ENCODE data around the gene E2F6. TPM values are rescaled to one million over a fixed set of nuclear protein-coding genes. Genes with fewer than 3 reads are reported as not detected.

Gene E2F6
- total RNA-seq, 4 donors from 2014 or later = 17.2 to 30.2 (median 22.9) TPM

DNA sequence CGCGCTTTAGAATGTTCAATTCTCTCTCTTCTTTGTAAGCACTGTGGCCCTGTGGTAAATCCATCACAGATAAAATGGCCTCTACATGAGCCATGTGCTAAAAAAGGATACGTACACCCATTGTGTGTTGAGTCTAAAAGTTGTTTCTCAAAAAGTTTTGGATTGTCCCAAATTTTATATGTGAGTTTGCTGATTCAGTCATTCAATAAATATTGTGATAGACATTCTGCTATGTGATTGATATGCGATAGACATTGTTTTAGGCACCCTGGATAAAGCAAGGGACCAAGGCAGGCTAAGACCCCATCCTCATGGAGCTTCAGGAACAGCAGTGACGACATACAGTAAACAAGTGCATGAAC lies 53.5 kb downstream of the E2F6 start:
- TF ChIP-seq, protein P1, sequence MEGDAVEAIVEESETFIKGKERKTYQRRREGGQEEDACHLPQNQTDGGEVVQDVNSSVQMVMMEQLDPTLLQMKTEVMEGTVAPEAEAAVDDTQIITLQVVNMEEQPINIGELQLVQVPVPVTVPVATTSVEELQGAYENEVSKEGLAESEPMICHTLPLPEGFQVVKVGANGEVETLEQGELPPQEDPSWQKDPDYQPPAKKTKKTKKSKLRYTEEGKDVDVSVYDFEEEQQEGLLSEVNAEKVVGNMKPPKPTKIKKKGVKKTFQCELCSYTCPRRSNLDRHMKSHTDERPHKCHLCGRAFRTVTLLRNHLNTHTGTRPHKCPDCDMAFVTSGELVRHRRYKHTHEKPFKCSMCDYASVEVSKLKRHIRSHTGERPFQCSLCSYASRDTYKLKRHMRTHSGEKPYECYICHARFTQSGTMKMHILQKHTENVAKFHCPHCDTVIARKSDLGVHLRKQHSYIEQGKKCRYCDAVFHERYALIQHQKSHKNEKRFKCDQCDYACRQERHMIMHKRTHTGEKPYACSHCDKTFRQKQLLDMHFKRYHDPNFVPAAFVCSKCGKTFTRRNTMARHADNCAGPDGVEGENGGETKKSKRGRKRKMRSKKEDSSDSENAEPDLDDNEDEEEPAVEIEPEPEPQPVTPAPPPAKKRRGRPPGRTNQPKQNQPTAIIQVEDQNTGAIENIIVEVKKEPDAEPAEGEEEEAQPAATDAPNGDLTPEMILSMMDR (IDR thresholded peaks at IDR 0.05; ENCODE audit: low read depth) = no peak

DNA sequence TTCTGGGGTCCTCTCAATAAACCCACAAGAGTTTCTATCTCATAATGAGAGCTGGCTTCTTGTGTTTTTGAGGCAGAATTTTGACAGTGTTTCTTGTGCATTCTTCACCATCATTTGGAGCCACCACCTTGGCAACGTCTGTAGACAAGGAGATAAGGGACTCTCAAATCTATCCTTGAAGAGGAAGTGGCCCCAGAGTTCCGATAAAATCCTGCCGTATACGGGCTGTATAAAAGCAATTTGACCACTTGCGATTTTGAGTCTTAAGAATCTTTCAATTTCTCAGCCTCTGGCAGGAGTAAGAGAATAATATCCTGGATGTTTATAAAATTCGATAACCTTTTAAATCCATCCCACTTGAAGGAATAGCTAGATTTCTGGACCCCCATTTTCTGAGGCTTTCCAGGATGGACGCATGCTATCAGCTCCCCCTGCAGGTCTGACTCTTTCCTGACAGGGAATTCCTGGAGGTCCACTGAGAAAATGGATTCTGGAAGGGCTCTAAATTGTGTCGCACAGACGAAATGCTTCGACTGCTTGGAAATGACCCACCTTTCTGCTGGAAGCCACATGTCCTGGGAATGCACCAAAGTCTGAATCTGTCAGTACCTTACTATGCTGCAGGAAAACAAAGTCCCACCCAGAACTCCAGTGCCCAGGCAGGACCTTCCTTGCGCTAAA lies 54.1 kb downstream of the E2F6 start:
- TF ChIP-seq, protein P1 (IDR thresholded peaks at IDR 0.05; ENCODE audit: low read depth) = no peak

DNA sequence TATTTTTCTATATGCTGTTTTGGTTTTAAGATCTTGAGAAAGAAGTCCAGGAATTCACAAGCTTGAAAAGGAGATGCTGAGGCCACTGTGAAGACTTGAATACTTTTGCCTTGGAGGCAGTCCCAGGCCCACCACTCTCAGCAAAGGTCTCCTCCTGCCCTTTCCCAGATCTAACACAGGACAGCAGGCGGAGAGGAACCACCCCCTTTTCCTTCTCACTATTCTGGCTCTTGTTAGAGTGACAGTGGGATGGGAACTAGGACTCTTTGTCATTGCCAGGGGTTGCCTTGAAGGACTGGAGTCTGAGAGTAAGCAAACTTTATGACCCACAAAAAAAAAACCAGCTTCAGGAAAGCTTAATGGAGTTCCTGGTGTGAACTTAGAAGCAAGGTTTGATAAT lies 54.7 kb downstream of the E2F6 start:
- TF ChIP-seq, protein P1 (IDR thresholded peaks at IDR 0.05; ENCODE audit: low read depth) = no peak

DNA sequence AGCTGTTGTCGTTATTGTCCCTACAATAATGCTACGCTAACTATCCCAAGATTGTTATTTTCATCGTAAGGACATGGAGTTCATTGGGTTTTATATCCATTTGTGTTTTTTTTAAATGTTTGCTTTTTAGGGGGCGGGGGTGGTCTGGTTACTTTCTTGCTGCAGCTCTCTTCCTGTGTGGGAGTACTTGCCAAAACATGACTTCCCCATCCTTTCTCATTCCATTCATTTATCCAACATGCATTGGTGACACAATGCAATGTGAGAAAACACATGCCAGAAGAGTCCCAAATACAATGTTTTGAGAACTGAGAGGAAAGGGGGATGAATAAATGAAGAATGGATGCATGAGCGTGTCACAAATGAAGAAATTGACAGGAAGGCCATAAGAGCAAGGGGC lies 55.9 kb downstream of the E2F6 start:
- TF ChIP-seq, protein P1 (IDR thresholded peaks at IDR 0.05; ENCODE audit: low read depth) = no peak

DNA sequence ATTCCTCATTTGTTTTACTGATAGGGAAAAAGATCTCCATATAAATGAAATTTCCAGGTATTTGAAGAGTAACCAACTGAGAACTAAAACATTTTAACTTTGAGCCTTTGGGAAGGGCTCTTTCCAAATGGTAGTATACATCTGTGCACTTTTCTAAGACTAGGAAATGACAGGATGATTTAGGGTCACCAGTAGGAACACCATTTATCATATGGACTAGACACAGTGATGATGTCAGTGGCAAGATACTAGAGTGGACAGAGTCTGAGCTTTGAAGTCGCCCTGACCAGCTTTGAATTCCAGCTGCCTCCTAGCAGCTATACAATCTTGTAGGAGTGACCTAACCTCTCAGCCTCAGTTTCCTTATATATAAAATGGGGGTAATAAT lies 56.4 kb downstream of the E2F6 start:
- TF ChIP-seq, protein P1 (IDR thresholded peaks at IDR 0.05; ENCODE audit: low read depth) = no peak

DNA sequence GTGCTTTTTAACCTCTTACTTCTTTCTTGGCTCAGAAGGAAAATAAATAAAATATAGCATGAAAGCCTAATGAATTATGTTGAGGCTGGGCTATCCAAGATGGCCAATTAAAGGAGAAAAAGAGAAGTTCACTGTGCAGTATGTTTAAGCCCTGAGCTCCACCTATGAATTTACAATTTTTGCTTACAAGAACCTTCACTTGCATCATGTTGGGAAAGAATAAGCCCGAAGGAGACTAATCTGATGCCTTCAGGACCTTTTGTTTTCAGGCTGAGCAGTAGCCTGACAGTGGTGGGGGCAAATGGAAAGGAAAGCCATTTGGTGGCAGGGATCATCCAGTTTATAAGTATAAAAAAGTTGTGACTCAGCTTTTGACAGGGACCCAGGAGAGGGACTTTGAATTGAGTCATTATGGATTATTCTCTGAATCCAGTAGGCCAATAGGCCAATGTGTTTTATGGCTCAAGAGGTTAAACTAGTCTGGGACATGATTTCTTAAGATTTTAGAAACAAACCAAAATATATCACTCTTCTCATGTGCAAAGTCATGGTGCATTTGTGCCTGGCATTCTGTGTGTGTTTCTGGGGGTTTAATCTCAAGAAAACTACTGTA lies 56.9 kb downstream of the E2F6 start:
- TF ChIP-seq, protein P1 (IDR thresholded peaks at IDR 0.05; ENCODE audit: low read depth) = no peak

DNA sequence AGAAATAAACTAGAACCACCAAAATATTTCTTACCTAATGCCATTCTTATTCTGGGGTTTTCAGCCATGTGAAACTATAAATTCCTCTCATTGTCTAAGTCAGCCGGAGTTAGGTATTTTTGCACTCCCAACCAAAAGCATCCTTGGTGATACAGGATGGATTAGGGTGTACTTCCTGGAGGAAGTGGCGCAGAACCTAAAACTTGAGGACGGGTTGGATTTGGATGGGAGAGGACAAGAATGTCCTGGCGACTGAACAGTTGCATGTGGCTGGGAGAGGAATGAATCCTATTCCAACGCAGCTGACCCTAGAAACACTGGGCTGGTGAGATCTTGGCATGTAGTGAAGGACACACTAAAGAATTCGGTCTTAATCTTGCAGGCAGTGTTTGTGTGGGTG lies 58.5 kb downstream of the E2F6 start:
- TF ChIP-seq, protein P1 (IDR thresholded peaks at IDR 0.05; ENCODE audit: low read depth) = no peak

Data from subcutaneous adipose tissue (tissue), 4 donors.